CD4-positive, alpha-beta T cell (primary cell): ENCODE data around the gene VBP1. TPM values are rescaled to one million over a fixed set of nuclear protein-coding genes. Genes with fewer than 3 reads are reported as not detected.

Experiments
- ATAC-seq: fragments of 200-7000 bp; cut with Tn5 transposase; one replicate; pipeline ENCODE4 v1.10.0; 2022; ENCODE audit warnings: mild to moderate bottlenecking; ENCODE audit not compliant: poor library complexity
- CTCF ChIA-PET: fragments of 350-600 bp; sonication (Branson Sonifier 250); formaldehyde crosslinking; loops from one replicate; lab custom pipeline; 2021; ENCODE audit warnings: antibody characterized with exemption, inconsistent platforms; lab: Charles Lee
- POLR2A ChIA-PET: fragments of 350-600 bp; sonication (Branson Sonifier 250); formaldehyde crosslinking; loops from one replicate; lab custom pipeline; 2021; ENCODE audit warnings: antibody characterized with exemption, inconsistent platforms; lab: Charles Lee
- DNase-seq, 14 experiments: peaks; one replicate each; pipeline ENCODE4 v3.0.0-alpha.2; 2013 to 2020; ENCODE audit warnings: mixed read lengths in 2 of 14
- H3K27ac ChIP-seq, 2 donors: one replicate each; pipeline versions ENCODE4 v1.5.1 to v1.7.0; 2013; ENCODE audit warnings: low read length in 2 of 2, low read depth in 1 of 2, mild to moderate bottlenecking in 1 of 2
- H3K27me3 ChIP-seq, 2 experiments: 1 replicate in 1 of 2; 2 replicates in 1 of 2; pipeline versions ENCODE4 v1.6.1 to v1.7.0; 2013; ENCODE audit warnings: low read length in 2 of 2, control low read depth in 1 of 2, mild to moderate bottlenecking in 1 of 2, moderate library complexity in 1 of 2; ENCODE audit not compliant: insufficient read depth in 2 of 2, control insufficient read depth in 1 of 2
- H3K36me3 ChIP-seq: one replicate; pipeline ENCODE4 v1.6.1; 2013; ENCODE audit warnings: low read length, control low read depth; ENCODE audit not compliant: insufficient read depth
- H3K4me1 ChIP-seq: one replicate; pipeline ENCODE4 v1.6.1; 2013; ENCODE audit warnings: low read length, control low read depth; ENCODE audit not compliant: insufficient read depth
- H3K4me3 ChIP-seq: one replicate; pipeline ENCODE4 v1.5.1; 2013; ENCODE audit warnings: mild to moderate bottlenecking, low read length, moderate library complexity
- H3K9me3 ChIP-seq, 2 experiments: 1 replicate in 1 of 2; 2 replicates in 1 of 2; pipeline versions ENCODE4 v1.6.1 to v1.7.0; 2013; ENCODE audit warnings: low read length in 2 of 2, mild to moderate bottlenecking in 2 of 2, control low read depth in 1 of 2, moderate library complexity in 1 of 2; ENCODE audit not compliant: control insufficient read depth in 1 of 2, insufficient read depth in 1 of 2
- H3K27ac Mint-ChIP-seq: one replicate; pipeline ENCODE4 v1.8.0; 2020; ENCODE audit warnings: mixed read lengths
- H3K27me3 Mint-ChIP-seq: one replicate; pipeline ENCODE4 v1.8.0; 2021; ENCODE audit warnings: mixed read lengths
- H3K36me3 Mint-ChIP-seq: one replicate; pipeline ENCODE4 v1.8.0; 2021; ENCODE audit warnings: low read depth, mixed read lengths
- H3K4me1 Mint-ChIP-seq: one replicate; pipeline ENCODE4 v1.8.0; 2021; ENCODE audit warnings: low read depth, mixed read lengths
- H3K4me3 Mint-ChIP-seq: one replicate; pipeline ENCODE4 v1.8.0; 2020; ENCODE audit warnings: mild to moderate bottlenecking, mixed read lengths
- H3K9me3 Mint-ChIP-seq: one replicate; pipeline ENCODE4 v1.8.0; 2020; ENCODE audit warnings: mixed read lengths
- CTCF ChIP-seq: fragments of 200-600 bp; IDR thresholded peaks from one replicate; pipeline ENCODE4 v1.8.0; 2022; ENCODE audit warnings: antibody characterized with exemption, mild to moderate bottlenecking
- intact Hi-C, 2 experiments: fragments of 100-400 bp; cut with DNase I in 1 of 2; cut with micrococcal nuclease in 1 of 2; formaldehyde crosslinking; loops; one replicate each; pipeline versions ENCODE4 v1.15.1 to v1.9.0; 2023 to 2025; cut with DNase I, micrococcal nuclease
- total RNA-seq, 174 experiments: library from RNA in 2 of 174; stranded (reverse) in 2 of 174; gene quantifications; one replicate each; pipeline ENCODE4 v1.2.3 and lab custom pipeline; 2021 to 2026

VBP1 gene
- total RNA-seq, 2 experiments from 2014 or later = 8.5 to 8.7 TPM

GRCh38 chrX:155235891-155236290 lies 19.6 kb downstream of the VBP1 start:
- H3K36me3 Mint-ChIP-seq = peaks cover 66% of the 10 kb centered on the region
- no peaks in the 10 kb centered on the region for H3K27me3 ChIP-seq
- no peaks in the 10 kb centered on the region for H3K27me3 Mint-ChIP-seq
- no peaks in the 10 kb centered on the region for H3K9me3 ChIP-seq
- no peak for TF ChIP-seq CTCF
- ChIA-PET CTCF (interaction anchor here (1.6 kb wide), 1 partner anchor 19 kb away, joined by 4 read pairs; the partner anchor contains the start of gene VBP1), POLR2A (no interaction called here)
- peaks cover 59% of the 10 kb centered on the region for H3K36me3 ChIP-seq
- DNase-seq (no peak), ATAC-seq (no peak)
- no peaks in the 10 kb centered on the region for H3K9me3 Mint-ChIP-seq
- H3K4me1 Mint-ChIP-seq = peaks cover 6% of the 10 kb centered on the region
- intact Hi-C loops = no loop called here
- H3K4me3 Mint-ChIP-seq = no peak overlapping the region
- H3K27ac ChIP-seq = no peak overlapping the region
- no peaks in the 10 kb centered on the region for H3K4me1 ChIP-seq
- H3K4me3 ChIP-seq = no peak overlapping the region
- no peak overlapping the region for H3K27ac Mint-ChIP-seq

- no peaks in the 10 kb centered on the region for H3K9me3 ChIP-seq
- peaks cover 44% of the 10 kb centered on the region for H3K36me3 ChIP-seq
- Mint-ChIP-seq H3K4me3 (no peak overlapping the region), H3K27ac (no peak overlapping the region), H3K4me1 (no peaks in the 10 kb centered on the region), H3K27me3 (no peaks in the 10 kb centered on the region), H3K9me3 (no peaks in the 10 kb centered on the region), H3K36me3 (peaks cover 58% of the 10 kb centered on the region)
- ATAC-seq = no peak
- ChIA-PET POLR2A (no interaction called here), CTCF (interaction anchor here (1.2 kb wide), 1 partner anchor 12 kb away, joined by 3 read pairs; no protein-coding TSS in a partner anchor)
- H3K4me3 ChIP-seq = no peak overlapping the region
- intact Hi-C loops = no loop called here
- H3K27me3 ChIP-seq = no peaks in the 10 kb centered on the region
- no peak overlapping the region for H3K27ac ChIP-seq
- no peaks in the 10 kb centered on the region for H3K4me1 ChIP-seq
- TF ChIP-seq CTCF = no peak
- DNase-seq = no peak
These were observed 21.5 kb downstream of the VBP1 start for GRCh38 chrX:155237719-155238118.

GRCh38 chrX:155242300-155242699 lies 26.0 kb downstream of the VBP1 start:
- Mint-ChIP-seq H3K27ac (no peak overlapping the region), H3K4me1 (no peaks in the 10 kb centered on the region), H3K36me3 (peaks cover 28% of the 10 kb centered on the region), H3K9me3 (no peaks in the 10 kb centered on the region), H3K27me3 (no peaks in the 10 kb centered on the region), H3K4me3 (no peak overlapping the region)
- POLR2A ChIA-PET = no interaction called here
- no peak overlapping the region for H3K4me3 ChIP-seq
- H3K27ac ChIP-seq = no peak overlapping the region
- TF ChIP-seq CTCF = no peak
- H3K27me3 ChIP-seq = no peaks in the 10 kb centered on the region
- intact Hi-C loops = no loop called here
- H3K4me1 ChIP-seq = no peaks in the 10 kb centered on the region
- CTCF ChIA-PET = no interaction called here
- H3K9me3 ChIP-seq = no peaks in the 10 kb centered on the region
- no peak for ATAC-seq
- peak in 3 of 14 experiments; percentile 5 to 8 (median 7) for DNase-seq
- peaks cover 12% of the 10 kb centered on the region for H3K36me3 ChIP-seq
